ENCODE results near the gene NIPAL4.

The NIPAL4 gene

DNA sequence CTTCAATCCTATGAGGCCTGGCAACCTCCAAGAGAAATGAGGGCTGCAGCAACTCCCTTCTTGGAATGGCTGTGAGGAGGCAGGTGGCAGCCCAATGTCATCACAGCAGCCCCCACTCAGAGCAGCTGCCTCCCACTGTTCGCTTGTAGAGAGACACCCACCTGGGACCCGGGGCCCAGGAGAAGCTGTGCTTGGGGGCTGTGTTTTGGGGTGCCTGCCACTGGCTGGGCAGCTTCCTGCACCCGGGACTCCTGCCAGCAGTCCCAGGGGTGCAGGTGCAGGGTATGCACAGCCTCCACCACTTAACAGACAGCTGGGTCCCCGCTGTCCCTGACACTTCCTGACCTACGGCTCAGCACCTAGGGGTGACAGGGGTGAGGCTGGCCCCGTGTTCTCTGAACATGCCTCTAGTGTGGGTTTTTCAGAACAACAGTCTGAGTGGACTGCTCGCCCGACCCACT is 26.2 kb downstream of the NIPAL4 start:
- no peak for DNase-seq

GRCh38 chr5:157486861-157487260 is 26.8 kb downstream of the NIPAL4 start:
- no peak for DNase-seq

GRCh38 chr5:157487358-157487757 is 27.3 kb downstream of the NIPAL4 start:
- no peak for DNase-seq

DNA sequence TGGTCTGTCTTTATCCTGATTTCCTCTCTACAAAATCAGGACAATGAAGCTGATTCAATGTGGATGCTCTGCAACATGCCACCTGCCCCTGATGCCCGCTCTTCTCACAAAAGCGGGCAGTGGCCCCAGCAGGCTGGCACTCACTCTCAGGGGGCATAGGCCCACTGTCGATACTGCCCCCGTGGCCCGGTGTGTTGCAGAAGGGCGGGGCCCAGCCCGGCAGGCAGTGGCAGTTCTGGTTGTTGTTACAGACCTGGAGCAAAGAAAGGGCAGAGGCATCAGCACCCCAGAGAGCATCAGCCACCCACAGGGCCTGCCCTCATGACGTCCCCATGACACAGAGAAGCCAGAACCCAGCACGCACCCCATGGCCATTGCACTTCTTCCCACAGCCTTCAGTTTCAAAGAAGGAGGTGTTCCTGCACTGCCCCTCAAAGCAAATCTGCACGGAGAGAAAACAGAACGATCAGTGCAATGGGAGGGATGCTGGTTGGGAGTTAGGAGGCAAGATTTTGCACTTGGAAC is 31.5 kb downstream of the NIPAL4 start:
- DNase-seq, result no peak

DNA sequence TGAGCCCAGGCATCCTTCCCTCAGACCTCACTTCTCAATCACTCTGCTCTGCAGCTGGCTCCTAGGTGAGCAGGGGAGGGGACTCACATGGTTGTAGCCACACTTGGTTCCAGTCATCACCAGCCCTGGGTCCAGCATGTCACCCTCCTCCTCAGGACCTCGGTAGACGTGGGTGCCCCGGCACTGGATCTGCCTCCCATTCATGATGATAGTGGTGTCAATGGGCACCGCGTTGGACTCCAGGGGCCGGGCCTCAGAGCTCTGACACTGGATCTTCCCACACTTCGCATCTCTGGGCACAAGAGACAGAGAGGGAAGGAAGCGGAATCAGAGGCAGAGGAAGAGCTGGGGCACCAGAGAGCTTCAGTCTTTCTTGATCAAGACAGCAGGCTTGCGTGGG is 32.9 kb downstream of the NIPAL4 start:
- no peak for DNase-seq

- DNase-seq, result no peak
These were observed 34.3 kb downstream of the NIPAL4 start for GRCh38 chr5:157494178-157494832.

DNA sequence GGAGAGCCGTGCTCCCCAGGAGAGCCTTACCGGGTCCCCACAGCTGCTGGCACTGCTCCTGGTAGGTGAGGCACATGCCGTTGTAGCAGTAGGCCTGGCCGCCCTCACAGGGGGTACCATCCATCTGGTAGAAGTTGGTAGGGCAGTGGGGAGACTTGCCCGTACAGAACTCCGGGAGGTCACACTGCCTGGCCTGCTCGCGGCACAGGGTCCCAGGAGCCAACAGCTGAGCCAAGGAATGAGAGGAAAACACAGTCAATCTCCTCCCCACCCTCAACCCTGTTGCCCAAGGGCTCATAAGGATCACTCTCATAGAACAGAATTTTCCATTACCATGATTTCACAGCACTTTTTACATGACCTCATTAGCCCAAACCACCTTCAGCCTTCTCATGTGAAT is 36.9 kb downstream of the NIPAL4 start:
- DNase-seq, result no peak

DNA sequence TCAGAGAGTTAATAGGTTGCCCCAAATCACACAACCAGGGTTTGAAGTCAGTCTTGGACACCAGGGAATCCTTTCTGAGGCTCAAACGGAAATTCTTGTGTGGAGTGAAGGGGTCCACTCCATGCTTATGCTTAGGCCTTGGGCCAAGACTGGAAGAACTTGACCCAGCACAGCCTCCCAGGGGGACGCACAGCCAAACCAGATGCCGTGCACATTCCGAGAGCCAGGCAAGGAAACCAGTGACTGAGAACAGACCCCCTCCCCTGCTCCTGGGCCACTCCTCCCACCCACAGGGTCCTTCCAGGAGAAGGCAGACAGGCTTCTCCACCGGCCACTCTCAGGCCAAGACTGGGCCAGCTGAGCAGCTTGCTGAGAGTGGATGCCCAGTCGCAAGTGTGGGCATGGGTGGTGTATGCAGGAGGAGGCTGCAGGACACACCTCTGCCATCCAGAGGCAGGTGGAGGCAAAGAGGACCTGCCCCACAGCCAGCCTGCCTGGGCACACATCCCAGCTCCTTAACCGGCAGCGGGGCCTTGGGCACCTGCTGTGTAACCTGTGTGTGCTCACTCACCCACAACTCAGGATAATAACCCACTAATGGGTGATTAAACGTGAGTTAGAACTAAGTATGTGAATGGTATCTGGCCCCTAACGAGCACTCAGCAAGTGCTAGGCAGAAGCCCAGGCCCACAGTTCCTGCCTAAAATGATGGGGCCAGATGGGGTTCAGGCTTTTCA is 38.0 kb downstream of the NIPAL4 start:
- DNase-seq, result no peak

GRCh38 chr5:157502143-157502647 is 42.2 kb downstream of the NIPAL4 start:
- no peak for DNase-seq

DNA sequence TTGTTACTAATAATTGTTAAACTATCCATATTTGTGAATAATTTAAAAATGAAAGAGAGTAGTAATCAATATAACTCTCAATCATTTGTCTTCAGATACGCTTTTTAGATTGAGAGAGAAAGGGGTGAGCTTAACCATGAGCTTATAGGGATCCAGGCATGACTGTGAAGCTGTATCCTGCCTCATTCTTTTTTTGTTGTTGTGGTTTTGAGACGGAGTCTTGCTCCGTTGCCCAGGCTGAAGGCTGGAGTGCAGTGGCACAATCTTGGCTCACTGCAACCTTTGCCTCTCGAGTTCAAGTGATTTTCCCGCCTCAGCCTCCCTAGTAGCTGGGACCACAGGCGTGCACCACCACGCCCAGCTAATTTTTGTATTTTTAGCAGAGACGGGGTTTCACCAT is 44.0 kb downstream of the NIPAL4 start:
- DNase-seq, result no peak

GRCh38 chr5:157505496-157505895 is 45.5 kb downstream of the NIPAL4 start:
- no peak for DNase-seq

- no peak for DNase-seq
These were observed 46.1 kb downstream of the NIPAL4 start for GRCh38 chr5:157506066-157506590.

DNA sequence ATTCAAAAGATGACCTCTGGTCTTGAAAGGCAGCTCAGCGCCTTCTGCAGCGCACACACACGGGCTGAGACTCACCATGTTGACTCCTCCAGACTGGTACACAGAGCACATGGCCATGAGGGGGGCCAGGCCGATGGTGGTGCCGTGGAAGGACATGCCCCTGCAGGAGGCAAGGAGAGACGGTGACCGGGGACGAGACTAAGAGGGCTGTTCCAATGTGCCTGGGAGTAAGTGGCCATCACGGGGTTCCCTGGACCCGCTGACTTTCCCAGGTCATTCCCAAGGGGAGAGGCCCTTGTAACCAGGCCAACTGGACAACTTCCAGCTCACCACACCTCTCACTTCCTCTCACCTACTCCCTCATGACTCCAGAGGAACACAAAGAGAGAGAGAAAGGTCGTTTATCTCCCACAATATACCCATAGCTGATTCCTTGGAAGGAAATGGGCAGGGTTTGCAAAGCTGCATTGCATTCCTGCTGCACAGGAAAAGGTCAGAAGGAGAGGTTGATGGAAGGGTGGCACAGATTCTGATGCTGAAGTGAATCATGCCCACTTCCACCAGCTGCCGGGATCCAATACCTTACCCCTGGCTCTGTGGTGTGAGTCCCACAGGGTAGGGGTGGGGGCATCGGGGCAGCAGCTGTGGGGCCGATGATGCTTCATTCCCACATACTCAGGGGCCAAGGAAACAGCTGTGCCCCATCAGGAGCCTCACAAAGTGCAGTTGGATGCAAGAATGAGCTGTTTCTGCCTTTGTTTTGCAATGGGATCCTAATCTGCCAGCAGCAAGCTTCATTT is 47.2 kb downstream of the NIPAL4 start:
- no peak for DNase-seq

DNA sequence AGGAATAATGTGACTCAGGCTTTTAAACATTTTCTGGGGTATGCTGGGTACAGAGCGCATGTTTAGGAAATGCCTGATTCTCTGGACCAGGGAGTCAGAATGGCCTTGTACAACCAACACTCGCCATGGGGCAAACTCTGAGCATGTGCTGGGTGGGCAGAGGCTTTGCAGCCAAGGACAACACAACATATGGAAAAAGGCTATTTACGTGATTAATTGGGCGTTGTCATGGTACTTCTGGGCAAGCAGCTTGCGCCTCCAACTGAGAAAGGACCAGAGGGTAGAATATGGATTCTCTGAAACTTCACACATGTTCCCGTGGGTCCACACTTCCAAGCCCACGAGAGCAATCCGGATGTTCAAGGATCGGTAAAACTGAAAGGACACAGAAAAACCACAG is 49.1 kb downstream of the NIPAL4 start:
- DNase-seq, result no peak

DNA sequence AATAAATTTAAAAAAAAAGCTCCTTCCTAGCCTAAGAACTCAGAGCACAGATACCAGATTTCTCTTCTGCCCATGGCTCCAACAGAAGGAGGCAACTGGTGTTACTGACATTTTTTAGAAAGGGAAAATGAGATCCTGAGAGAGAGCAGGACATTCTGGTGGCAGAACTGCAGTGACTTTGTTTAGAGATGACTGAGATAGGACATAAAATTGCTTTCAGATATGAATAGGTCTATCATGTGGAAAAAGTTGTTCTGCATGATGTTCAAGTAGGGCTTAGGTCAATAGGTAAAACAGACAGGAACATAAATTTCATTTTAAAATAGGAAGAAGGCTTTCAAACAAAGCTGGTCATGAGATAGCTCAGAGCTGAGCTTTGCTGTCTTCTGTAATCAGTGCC is 49.6 kb downstream of the NIPAL4 start:
- DNase-seq, result no peak

DNA sequence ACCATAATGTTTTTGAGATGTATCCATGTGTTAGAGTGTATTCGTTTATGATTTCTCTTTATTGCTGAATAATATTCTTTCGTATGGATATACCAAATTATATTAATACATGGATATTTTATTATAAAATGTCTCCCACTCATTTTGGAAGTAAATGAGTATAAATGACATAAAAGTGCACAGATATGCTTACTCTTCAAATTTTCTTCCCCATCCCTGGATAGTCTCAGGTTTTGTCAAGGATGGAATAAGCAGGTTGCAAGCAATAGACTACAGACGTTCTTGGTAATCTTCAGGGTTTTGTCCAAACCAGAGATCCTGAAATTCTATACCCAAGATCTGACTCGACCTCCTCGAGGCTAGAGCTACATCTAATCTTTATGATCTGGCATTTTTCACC is 50.7 kb downstream of the NIPAL4 start:
- DNase-seq, result no peak

- DNase-seq, result peak; percentile 57
These were observed 51.9 kb downstream of the NIPAL4 start for GRCh38 chr5:157511651-157512644.

DNA sequence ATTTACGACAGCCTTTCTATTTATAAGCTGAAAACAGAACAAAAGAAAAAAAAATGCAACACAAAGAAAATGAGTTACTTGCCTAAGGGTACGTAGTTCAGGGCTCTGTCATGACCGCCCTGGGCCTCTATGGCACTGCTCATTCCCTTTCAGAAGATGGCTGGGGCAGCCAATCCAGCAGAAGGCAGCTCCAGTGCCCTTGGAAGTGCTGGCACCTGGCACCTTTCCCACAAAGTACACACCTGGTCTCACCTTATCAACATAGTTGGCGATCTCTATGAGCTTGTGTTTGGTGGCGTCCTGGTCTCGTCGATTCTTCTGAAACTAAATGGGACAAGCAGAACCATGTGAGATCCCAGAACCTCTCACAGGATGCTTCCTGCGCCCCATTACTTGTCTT is 53.2 kb downstream of the NIPAL4 start:
- DNase-seq, result no peak

DNA sequence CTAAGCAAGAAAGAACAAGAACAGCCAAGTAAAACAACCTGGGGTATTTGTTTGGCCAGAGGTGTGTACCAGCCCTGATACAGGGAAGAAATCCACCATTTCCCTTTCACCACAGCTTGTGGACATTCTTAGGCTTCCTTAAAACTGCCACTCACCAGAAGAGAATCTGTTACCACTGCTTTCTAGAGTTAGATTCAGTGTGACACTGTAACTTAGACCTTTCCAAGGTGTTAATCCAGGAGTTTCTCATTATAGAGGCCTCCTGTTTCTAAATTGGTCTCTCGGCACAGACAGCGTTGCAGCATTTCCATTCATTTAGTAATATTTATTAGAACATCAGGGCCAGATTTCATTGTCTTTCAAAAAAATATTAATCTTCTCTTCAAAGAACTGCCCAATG is 55.0 kb downstream of the NIPAL4 start:
- no peak for DNase-seq

DNA sequence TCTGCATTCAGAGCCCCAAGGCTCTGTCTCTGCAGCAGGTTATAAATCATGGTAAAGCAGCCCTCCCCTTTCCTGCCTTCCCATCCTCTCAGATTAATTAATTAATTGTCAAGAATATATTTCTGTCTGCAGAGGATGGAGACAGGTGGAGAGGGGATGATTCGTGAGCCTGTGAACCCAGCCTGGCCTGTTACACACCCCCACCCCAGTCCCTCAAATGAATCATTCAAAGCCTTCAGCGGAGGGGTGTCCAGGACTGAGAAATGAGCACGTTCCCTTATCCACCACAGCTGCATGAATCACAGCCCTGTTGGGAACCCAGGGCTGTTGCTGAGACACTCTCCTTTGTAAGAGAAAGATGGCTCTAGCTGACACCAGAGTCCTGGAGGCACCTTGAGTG is 56.0 kb downstream of the NIPAL4 start:
- peak; percentile 10 for DNase-seq

DNA sequence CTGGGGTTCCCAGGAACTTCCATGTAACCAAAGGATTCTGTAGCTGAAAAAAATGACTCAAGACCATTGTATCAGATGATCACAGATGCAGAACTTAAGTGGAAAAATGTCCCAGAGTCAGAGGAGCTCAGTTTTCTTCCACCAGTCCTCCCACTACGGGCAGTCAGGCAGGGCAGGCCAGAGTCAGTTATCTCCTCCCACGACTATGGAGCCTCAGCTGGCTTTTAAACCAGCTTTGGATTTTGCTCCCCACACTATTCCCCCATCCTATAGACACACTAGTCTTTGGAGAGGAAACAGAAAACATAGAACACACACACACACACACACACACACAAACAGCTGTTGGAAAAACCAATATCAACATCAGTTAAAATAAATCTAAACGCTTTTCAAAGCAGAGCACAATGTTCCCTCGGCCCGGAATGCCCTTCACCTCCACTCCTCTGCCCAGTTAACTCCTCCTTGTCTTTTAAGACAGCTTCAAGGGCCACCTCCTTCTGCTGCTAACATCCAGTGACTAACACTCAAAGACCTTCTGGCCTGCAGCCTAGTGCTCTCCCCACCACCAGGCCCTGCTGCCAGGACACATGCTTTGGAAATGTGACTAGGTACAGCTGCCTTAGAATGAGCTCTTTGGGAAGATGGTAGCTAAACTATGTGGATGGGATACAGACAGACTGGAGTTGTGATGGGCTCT is 56.8 kb downstream of the NIPAL4 start:
- DNase-seq, result no peak

Data from stimulated activated naive CD4-positive, alpha-beta T cell treated with Interleukin-2 at 50 U/mL for 16 hours (primary cell).